ENCODE measurements around the gene TGM4.

Gene TGM4

DNA sequence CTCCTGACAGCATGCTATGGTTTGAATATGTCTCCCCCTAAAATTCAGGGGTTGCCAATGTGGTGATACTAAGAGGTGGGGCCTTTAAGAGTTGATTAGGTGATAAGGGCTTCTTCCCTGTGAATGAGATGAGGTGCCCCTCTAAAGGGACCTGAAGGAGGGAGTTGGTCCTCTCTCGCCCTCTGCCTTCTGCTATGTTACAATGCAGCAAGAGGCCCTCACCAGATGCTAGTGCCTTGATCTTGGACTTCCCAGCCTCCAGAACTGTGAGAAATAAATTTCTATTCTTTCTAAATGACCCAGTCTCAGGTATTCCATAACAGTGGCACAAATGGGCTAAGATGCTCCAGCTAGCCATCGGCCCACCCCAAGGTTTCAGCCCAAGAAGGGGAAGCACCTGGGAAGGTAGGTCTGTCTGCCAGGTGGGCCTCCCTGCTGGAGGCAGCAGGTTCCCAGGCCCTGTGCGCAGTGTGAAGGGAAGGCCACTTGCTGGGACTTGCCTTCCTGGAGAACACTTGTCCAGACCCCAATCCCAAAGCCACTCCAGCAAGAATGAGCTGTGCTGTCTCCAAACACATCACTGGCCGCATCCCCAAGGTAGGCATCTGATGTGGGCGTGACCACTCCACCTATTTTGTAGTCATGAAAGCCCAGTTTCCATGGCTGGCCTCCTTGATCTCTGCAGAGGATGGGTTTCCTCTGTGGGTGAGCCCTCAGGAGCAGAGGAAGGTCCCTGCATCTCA is 9.0 kb downstream of the TGM4 start:
- DNase-seq, result no peak

DNA sequence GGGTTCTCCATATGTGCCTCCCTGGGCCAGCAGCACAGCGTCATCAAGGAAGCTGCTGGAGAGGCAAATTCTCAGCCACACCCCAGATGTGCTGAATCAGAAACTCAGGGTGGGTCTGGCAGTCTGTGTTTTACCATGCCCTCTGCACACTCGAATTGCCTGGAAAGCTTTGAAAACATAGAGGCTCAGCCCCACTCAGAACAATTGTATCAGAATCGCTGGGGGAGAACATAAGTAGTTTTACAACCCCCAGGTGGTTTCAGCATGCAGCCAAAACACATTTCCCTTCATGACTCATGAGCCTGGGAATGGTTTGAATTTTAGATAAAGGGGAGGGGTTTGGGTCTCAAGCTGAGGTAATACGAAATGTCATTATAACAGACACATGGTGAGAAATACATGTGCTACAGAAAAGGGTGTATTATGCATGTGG is 9.6 kb downstream of the TGM4 start:
- no peak for DNase-seq

DNA sequence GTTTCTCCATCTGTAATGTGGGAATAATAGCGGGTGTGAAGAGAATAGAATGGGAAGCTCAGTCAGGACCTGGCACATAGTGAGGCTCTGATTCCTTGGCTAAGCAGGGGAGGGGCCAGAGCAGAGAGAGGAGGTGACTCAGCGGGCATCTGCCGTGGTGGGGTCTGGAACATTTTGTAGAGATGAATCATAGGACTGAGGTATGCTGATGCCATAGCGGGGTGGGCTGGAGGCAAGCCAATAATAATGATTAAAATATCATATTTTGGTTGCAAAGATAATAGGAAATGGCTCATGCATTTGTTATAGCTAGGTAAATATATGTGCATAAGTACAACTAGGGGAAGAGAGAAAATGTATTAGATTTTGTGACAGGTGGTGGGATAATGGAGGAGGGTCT is 11.2 kb downstream of the TGM4 start:
- no peak for DNase-seq

DNA sequence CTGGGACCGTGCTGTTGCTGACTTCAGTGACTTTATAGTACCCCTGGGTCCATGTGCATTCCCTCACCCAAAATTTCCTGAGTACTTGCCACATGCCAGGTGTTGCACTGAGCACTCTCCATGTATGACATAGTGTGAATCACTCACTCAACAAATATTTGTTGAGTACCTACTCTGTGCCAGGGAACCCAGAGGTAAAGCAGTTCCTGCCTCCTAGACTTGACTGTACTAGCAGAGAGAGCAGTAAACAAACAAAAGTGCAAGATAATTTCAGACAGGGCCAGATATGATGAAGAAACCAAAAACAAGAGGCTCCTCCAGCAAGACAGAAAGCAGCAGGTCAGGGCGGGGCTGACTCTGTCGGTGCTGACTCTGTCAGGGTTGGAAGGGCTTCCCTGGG is 12.2 kb downstream of the TGM4 start:
- no peak for DNase-seq

DNA sequence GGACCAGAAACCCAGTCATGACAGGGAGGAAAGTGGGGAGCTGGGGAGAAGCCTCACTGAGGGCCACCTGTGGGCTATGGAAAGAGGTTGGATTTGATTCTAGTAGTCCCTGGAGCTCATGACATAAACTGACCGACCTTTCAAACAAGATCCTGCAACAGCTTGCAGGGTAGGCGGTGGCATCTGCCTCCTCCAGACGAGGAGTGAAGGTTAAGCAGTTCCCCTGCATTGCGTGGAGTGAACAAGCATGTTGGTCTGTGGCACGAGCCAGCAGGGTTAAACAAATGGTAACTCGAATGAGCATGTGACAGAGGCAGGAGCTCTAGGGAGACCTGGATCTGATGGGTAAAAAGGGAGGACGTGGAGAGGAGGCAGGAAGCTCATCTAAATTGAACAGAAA is 12.7 kb downstream of the TGM4 start:
- no peak for DNase-seq

DNA sequence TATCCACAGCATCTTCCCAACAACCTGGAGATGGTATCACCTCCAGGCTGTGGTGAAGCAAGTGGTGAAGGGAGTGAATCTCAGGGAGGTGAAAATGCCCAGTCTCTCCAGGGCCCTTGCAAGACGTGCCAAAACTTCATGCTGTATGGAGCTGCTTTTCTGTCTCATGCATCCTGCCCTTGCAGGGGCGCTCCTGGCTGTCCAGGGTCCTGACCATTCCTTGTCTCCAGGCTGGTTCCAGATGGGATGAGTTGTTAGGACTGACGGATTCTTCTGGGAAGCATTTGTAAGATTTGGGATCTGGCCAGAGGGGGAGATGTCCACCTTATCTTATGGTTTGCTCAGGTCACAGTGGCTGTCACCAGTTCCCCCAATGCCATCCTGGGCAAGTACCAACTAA is 15.8 kb downstream of the TGM4 start:
- no peak for DNase-seq

DNA sequence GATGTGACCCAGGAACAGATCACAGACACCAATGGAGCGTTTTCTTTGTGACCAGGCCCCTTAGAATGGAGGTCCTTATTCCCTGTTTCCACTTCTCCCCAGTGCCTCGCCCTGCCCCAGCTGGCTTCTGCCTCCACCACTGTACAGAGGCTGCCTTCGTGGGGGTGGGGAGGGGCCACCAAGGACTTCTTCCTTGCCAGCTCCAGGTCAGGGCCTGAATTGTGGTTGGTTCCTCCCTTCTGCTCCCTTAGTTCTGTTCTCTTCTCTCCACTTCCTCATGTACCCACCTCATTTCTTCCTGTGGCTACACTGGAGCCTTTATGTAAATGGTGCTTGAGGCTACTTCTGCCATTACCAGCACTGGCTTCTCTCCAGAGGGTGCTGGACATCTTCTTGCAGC is 16.4 kb downstream of the TGM4 start:
- no peak for DNase-seq

DNA sequence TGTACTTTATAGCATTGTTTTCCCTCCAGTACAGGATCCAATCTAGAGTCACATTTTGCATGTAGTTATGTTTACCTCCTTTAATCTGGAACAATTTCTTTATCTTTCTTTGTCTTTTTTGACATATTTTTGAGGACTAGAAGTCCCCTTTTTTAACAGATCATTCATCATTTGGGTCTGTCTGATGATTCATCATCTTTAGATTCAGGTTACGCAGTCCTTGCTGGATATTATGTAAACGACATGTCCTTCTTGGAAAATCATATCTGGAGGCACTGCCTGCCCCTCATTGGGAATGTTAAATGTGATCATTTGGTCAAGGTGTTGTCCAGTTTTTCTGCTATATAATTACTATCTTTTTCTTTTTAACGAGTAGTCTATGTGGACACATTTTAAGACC is 18.3 kb downstream of the TGM4 start:
- no peak for DNase-seq

DNA sequence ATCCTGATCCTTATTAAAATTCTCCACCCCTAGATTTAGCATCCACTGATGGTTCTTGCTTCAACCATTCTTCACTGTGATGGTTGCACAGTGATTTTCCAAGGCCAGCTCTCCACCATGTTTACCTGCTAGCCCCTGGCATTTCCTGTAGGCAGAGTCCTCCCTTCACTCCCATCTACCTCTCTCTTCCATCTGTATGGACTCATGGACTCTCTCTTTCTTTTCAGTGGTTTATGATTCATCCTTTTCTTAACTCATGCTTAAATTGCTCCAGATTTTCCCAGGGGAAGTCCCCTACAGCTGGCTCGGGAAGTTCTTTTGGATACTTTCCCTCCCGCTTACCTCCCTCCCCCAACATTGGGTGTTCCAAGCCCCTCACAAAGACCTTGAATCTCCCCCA is 18.7 kb downstream of the TGM4 start:
- DNase-seq, result no peak

DNA sequence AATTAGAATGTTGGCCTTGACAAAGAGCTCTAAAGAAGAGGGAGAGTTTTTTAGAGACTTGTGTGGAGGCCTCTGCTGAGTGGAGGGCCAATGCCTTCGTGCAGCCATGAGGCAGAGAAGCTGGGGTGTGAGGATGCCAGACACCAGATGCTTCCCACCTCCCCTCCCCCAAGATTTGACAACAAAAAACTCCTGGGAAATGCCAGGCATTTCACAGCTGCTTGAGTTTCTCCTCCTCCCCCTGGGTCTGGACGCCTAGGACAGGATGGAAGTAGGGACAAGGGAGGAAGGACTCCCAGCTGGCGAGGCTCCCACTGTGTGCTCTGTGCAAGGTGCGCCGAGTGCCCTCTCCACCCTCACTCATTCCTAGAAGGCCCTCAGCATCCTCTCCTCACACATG is 20.1 kb downstream of the TGM4 start:
- no peak for DNase-seq

DNA sequence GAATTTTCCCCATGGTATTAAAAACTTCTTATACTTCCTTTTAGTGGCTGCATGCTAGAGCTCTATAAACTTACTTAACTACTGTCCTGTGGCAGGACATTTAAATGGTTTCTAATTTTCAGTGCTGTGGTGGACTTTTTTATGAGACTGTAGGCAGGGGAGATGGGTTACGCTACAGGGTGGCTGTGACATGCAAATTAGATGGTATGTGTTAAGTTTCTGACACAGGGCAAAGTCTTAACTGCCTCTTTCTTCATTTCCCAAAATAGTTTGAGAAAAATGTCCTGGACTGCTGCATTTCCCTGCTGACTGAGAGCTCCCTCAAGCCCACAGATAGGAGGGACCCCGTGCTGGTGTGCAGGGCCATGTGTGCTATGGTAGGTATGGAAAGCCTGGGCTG is 22.0 kb downstream of the TGM4 start:
- no peak for DNase-seq

DNA sequence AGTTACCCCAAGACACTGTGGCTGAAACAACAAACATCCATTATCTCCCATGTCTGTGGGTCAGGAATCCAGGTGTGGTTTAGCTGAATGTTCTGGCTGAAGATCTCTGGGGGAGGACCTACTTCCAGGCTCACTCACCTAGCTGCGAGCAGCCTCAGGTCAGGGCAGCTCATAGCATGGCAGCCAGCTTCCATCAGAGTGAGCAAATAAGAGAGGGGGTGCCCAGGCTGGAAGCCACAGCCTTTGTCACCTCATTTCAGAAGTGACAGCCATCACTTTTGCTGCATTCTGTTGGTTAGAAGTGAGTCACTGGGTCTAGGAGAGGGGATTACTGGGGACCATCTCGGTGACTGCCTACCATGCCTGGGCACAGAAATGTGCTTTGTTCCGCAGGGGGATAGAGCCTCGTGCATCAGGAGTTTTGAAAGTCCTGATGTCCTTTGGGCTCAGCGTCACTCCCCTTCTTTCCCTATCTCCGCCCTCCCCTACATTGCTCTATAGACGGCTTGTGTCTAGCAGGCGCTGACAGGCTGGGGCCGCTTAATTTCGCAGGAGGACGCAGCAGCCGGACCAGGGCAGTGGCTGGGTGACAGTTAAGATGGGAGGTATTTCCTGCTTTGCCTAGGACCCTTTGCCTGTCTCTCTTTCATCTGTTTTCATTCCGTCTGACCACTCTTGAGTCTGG is 25.4 kb downstream of the TGM4 start:
- DNase-seq, result no peak

DNA sequence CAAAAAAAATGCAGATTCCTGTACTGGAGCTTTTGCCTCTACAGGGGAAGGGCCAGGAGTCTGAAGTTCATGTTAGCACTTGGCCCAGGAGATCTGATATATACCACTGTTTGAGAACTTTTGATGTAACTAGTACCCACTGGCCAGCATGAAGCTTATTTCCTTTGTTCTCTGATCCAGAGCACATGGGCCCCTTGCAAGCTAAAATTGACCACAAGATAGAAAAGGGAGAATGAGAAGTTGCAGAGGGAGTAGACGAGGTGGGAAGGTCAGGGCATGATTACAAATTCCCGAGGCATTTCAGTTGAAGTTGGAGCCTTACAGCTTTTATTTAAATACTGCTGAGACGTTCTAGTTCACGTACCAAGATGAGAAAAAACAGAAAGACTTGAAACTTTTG is 28.2 kb downstream of the TGM4 start:
- no peak for DNase-seq

DNA sequence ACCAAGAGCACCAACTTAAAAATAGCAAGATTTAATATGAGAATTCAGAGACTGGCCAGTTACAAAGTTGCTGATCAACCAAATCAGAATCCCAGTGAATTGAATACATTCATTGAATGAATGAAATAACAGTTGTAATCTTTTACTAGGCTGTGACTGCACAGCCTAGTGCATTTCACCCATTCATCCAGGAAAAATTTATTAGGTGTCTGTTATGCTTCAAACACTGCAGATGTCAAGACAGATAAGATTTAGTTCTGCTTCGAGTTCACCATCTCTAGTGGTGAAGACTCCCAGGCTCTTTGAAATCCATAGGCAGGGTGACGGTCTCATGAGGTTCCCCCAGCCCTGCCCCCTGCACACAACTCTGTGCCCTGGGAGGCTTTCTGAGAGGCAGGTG is 28.9 kb downstream of the TGM4 start:
- no peak for DNase-seq

DNA sequence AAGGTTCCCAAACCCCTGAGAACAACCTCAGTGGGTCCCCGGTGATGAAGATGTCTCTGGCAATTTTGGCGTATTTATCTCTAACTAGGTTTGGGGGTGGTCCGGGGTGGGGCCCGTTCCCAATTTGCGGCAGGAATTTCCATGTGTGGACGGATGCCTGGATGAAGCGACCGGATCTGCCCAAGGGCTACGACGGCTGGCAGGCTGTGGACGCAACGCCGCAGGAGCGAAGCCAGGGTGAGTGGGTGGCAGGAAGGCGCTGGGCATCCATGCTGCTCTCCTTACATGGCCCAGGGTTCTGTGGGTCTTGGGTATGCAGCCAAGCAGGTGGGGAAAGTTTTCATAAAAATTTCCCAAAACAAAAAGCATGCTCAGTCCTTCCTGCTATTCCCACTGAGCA is 29.3 kb downstream of the TGM4 start:
- DNase-seq, result no peak

DNA sequence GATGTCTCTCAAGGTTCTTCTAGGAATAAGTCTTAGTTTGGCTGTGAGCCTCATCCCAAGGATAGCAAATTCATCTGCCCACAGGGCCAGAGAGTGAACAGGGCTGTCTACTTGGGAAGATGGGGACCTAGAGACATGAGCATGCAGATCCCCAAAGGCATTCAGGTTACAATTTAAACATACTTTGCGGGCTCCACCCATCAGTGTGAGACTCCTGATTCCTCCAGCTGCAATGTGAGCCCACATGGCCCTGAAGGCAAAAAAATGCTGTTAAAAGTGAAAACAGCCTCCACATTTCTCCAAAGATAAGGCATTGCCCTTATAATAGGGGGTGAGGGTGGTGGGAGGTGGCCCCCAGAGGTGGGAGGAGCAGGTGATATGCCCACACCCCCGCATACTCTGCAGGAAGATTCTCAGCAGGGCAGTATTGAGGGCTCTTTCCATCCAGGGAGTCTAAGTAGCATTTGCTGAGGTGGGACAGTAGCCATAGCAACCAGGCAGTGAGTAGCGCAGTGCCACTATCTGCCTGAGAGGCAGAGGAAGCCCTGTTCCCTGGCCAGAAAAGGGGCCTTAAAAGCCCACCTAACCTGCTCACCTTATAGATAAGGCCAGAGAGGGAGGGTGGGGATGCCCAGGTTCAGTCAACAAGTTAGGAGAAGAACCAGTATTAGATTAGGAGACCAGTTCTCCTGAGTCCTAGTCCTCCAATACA is 31.2 kb downstream of the TGM4 start:
- no peak for DNase-seq

DNA sequence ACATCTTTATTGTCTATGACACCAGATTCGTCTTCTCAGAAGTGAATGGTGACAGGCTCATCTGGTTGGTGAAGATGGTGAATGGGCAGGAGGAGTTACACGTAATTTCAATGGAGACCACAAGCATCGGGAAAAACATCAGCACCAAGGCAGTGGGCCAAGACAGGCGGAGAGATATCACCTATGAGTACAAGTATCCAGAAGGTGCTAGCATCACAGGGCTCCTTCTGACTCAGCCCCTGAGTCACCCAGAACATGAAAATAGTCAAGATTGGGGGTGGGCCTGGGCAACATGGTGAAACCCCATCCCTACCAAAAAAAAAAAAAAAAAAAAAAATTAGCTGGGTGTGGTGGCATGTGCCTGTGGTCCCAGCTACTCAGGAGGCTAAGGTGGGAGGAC is 32.6 kb downstream of the TGM4 start:
- no peak for DNase-seq

DNA sequence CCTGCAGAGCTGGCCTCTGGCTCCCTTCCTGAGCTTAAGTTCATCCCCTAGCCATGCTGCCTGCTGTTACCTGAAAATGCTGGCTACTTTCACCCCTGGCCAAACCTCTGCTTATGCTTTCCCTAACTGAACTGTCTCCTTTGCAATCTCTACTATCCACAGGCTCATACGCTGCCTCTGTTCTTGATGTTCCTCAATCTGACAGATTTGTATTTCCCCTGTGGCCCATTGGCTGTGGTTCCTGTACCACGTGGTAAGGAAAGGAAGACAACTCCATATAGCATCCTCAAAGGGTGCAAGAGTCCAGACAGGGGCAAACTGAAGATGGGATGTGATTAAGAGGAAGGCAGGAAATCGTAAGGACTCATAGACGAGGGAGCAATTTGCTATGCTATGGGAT is 33.2 kb downstream of the TGM4 start:
- no peak for DNase-seq

DNA sequence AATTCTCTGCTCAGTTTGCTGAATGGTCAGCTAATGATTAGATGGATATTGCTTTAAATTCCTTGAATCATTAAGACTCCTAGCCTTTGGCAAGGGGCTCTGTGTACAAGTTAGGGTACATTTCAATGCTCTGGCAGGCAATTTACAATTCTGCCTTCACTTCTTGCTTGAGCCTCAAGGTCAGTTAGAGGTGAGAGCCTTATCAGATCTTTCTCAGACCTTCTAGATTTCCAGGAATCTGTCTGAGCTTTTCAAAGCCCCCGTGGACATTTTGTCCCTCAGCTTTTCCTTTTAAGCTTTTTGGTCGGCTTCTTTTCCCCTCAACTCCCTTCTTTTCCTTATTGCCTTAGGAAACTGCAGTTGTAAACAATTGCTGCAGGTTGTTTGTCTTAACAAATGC is 34.7 kb downstream of the TGM4 start:
- DNase-seq, result no peak

DNA sequence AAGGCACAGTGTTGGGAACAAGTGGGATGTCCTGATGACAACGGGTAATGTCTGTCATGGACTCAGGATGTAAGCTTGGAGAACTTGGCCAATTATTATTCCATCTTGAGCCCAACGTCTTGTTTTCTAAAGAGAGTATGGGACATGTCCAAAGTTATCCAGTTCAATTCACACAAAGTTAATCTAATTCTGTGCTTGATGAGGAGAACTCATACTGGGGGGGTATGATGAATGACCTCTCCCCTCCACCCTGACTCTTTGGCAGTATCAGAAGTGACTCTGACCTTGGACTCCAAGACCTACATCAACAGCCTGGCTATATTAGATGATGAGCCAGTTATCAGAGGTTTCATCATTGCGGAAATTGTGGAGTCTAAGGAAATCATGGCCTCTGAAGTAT is 36.3 kb downstream of the TGM4 start:
- no peak for DNase-seq

DNA sequence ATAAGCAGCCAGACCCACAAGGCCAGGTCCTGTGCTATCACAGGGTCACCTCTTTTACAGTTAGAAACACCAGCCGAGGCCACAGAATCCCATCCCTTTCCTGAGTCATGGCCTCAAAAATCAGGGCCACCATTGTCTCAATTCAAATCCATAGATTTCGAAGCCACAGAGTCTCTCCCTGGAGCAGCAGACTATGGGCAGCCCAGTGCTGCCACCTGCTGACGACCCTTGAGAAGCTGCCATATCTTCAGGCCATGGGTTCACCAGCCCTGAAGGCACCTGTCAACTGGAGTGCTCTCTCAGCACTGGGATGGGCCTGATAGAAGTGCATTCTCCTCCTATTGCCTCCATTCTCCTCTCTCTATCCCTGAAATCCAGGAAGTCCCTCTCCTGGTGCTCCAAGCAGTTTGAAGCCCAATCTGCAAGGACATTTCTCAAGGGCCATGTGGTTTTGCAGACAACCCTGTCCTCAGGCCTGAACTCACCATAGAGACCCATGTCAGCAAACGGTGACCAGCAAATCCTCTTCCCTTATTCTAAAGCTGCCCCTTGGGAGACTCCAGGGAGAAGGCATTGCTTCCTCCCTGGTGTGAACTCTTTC is 39.6 kb downstream of the TGM4 start:
- peak; percentile 0 for DNase-seq

DNA sequence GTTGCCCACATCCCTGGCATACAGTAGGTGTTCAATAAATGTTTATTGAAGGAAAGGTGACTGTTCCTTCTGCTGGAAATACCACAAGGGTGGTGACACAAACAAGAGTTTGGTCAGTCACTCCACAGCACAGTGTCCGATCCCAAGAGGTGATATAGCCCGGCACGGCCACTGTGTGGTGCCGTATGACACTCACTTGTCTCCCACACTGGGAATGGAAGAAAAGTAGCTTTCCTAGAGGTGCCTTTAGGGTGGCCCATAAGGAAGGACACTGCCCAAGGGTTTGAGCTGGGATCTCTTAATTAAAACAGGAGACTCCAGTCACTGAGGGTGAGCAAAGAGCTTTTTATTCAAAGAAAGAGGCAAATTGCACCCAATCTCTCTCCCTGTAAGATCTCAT is 40.5 kb downstream of the TGM4 start:
- DNase-seq, result no peak

DNA sequence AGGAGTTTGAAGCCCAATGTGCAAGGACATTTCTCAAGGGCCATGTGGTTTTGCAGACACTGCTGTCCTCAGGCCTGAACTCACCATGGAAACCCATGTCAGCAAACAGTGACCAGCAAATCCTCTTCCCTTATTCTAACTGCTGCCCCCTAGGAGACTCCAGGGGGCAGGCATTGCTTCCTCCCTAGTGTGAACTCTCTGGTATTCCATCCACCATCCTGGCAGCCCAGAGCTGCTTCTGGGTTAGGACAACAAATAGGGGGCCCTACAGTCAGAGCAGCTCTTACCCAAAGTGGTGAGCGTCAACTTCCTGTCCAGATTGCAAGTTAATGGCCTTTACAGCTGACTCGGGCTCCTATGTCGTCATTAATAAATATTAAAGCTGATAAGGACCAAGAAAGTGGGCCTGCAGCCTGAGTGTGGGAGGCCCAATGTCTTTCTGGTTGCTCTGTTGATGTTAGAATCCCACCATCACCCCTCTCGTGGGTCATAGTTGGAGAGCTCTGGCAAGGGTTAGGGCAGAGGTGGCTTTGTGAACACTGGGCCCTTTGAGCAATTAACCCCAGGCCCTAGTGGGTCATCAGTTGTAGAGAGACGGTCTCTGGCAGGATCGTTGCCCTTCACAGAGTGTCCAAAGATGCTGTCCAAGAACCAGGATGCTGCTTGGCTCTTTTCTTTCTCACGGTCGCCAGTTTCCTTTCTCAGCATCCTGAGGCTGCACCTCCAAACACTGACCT is 41.5 kb downstream of the TGM4 start:
- no peak for DNase-seq
